Uterus (tissue), 2 donors: Measurements from ENCODE around the gene ATP9B.

Experiments
- POLR2A ChIP-seq, 2 donors: fragments of 450-650 bp; IDR thresholded peaks; one replicate each; pipeline ENCODE4 v1.6.1; 2016; ENCODE audit warnings: antibody characterized with exemption in 2 of 2, mild to moderate bottlenecking in 1 of 2, moderate library complexity in 1 of 2
- TF ChIP-seq, protein P1 (sequence below), 4 experiments: fragments of 200-600 bp in 2 of 4; fragments of 450-650 bp in 2 of 4; sonication (generic) in 2 of 4; IDR thresholded peaks; one replicate each; pipeline ENCODE4 v1.5.1; 2016 to 2019; ENCODE audit warnings: antibody characterized with exemption in 4 of 4, mild to moderate bottlenecking in 2 of 4, moderate library complexity in 1 of 4

DNA sequence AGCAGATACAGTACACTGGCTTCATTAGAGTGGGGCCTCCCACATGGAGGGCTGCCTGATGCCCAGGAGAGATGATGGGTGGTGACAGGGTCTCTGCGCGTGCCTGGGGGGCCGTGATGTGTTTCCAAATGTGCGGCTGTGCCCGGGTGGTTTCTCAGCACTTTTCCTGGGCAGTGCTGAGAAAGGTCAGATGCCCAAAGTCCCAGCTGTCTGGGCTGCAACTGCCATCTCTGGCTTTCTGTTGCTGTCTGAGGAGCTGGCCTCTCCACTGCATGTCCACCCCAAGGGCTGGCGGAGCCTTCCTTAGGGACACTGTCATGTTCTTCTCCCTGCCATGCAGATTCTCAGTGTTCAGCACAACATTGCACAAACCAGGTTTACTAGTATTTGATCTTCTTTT lies 263.9 kb downstream of the ATP9B start:
- TF ChIP-seq, protein P1, sequence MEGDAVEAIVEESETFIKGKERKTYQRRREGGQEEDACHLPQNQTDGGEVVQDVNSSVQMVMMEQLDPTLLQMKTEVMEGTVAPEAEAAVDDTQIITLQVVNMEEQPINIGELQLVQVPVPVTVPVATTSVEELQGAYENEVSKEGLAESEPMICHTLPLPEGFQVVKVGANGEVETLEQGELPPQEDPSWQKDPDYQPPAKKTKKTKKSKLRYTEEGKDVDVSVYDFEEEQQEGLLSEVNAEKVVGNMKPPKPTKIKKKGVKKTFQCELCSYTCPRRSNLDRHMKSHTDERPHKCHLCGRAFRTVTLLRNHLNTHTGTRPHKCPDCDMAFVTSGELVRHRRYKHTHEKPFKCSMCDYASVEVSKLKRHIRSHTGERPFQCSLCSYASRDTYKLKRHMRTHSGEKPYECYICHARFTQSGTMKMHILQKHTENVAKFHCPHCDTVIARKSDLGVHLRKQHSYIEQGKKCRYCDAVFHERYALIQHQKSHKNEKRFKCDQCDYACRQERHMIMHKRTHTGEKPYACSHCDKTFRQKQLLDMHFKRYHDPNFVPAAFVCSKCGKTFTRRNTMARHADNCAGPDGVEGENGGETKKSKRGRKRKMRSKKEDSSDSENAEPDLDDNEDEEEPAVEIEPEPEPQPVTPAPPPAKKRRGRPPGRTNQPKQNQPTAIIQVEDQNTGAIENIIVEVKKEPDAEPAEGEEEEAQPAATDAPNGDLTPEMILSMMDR (IDR thresholded peaks at IDR 0.05), result no peak
- TF ChIP-seq POLR2A (IDR thresholded peaks at IDR 0.05), result no peak
